ENCODE measurements around the gene ZNF692. TPM values are rescaled to one million over a fixed set of nuclear protein-coding genes. Genes with fewer than 3 reads are reported as not detected.
A peak's percentile ranks its signal among the peaks of the same experiment; 100 is the strongest.

The ZNF692 gene
- total RNA-seq, 1 experiment from 2014 or later: 59.1 TPM

- H3K4me3 Mint-ChIP-seq: no peak overlapping the region
- ChIA-PET POLR2A (no interaction called here), CTCF (no interaction called here)
- H3K27ac Mint-ChIP-seq: peak overlapping the region; percentile 37; the same call in 1 of the 2 replicates
- DNase-seq (ENCODE audit: low spot score) (no peak), ATAC-seq (no peak)
- no peaks in the 10 kb centered on the region for H3K27me3 Mint-ChIP-seq (ENCODE audit: low read depth)
- H3K36me3 Mint-ChIP-seq: peaks cover 47% of the 10 kb centered on the region
- no peaks in the 10 kb centered on the region for H3K9me3 Mint-ChIP-seq
- TF ChIP-seq ATF1 (CRISPR knock-in tag; IDR thresholded peaks at IDR 0.05) (no peak), NR2C2 (CRISPR knock-in tag; IDR thresholded peaks at IDR 0.05) (no peak), SMAD4 (CRISPR knock-in tag; IDR thresholded peaks at IDR 0.05) (no peak), FOXP4 (CRISPR knock-in tag; IDR thresholded peaks at IDR 0.05) (no peak), ZNF121 (CRISPR knock-in tag; IDR thresholded peaks at IDR 0.05) (no peak), RELA (CRISPR knock-in tag; IDR thresholded peaks at IDR 0.05; ENCODE audit: borderline replicate concordance) (no peak), MAX (CRISPR knock-in tag; IDR thresholded peaks at IDR 0.05) (no peak), ZNF232 (CRISPR knock-in tag; IDR thresholded peaks at IDR 0.05) (no peak), CREM (CRISPR knock-in tag; IDR thresholded peaks at IDR 0.05) (no peak), NFATC4 (CRISPR knock-in tag; IDR thresholded peaks at IDR 0.05) (no peak), SP1 (CRISPR knock-in tag; conservative IDR thresholded peaks at IDR 0.05) (no peak), ATF6 (CRISPR knock-in tag; IDR thresholded peaks at IDR 0.05) (no peak)
- peaks cover 32% of the 10 kb centered on the region for H3K4me1 Mint-ChIP-seq
Observed at GRCh38 chr1:248816042-248816851, 42.6 kb downstream of the ZNF692 start.

GRCh38 chr1:248815407-248816034, 43.4 kb downstream of the ZNF692 start:
- peak; percentile 9; the same call in 1 of the 2 replicates for ATAC-seq
- no peak for DNase-seq (ENCODE audit: low spot score)
- ChIA-PET POLR2A (no interaction called here), CTCF (no interaction called here)
- H3K27me3 Mint-ChIP-seq (ENCODE audit: low read depth): no peaks in the 10 kb centered on the region
- peaks cover 32% of the 10 kb centered on the region for H3K4me1 Mint-ChIP-seq
- no peak overlapping the region for H3K4me3 Mint-ChIP-seq
- peaks cover 48% of the 10 kb centered on the region for H3K36me3 Mint-ChIP-seq
- H3K9me3 Mint-ChIP-seq: no peaks in the 10 kb centered on the region
- H3K27ac Mint-ChIP-seq: peak overlapping the region; percentile 37; the same call in 1 of the 2 replicates
- TF ChIP-seq USF2 (CRISPR knock-in tag; IDR thresholded peaks at IDR 0.05) (no peak), ATF2 (CRISPR knock-in tag; IDR thresholded peaks at IDR 0.05; ENCODE audit: borderline replicate concordance, low read depth) (no peak), NR3C1 (CRISPR knock-in tag; conservative IDR thresholded peaks at IDR 0.05; ENCODE audit: low read depth) (no peak), E2F4 (CRISPR knock-in tag; IDR thresholded peaks at IDR 0.05; ENCODE audit: borderline replicate concordance, low read depth) (no peak), ZNF121 (CRISPR knock-in tag; IDR thresholded peaks at IDR 0.05) (no peak), ETV6 (CRISPR knock-in tag; IDR thresholded peaks at IDR 0.05) (no peak), PRDM15 (CRISPR knock-in tag; IDR thresholded peaks at IDR 0.05) (no peak), GABPB1 (CRISPR knock-in tag; IDR thresholded peaks at IDR 0.05) (no peak), GRHL2 (CRISPR knock-in tag; IDR thresholded peaks at IDR 0.05; ENCODE audit: insufficient replicate concordance, severe bottlenecking) (no peak), MAX (CRISPR knock-in tag; IDR thresholded peaks at IDR 0.05) (no peak), CDX4 (CRISPR knock-in tag; IDR thresholded peaks at IDR 0.05; ENCODE audit: borderline replicate concordance) (no peak)
